Measurements from ENCODE around the gene TESMIN. TPM values are rescaled to one million over a fixed set of nuclear protein-coding genes. Genes with fewer than 3 reads are reported as not detected.

The TESMIN gene
- total RNA-seq, 1 donor from 2014 or later: 0.79 TPM

DNA sequence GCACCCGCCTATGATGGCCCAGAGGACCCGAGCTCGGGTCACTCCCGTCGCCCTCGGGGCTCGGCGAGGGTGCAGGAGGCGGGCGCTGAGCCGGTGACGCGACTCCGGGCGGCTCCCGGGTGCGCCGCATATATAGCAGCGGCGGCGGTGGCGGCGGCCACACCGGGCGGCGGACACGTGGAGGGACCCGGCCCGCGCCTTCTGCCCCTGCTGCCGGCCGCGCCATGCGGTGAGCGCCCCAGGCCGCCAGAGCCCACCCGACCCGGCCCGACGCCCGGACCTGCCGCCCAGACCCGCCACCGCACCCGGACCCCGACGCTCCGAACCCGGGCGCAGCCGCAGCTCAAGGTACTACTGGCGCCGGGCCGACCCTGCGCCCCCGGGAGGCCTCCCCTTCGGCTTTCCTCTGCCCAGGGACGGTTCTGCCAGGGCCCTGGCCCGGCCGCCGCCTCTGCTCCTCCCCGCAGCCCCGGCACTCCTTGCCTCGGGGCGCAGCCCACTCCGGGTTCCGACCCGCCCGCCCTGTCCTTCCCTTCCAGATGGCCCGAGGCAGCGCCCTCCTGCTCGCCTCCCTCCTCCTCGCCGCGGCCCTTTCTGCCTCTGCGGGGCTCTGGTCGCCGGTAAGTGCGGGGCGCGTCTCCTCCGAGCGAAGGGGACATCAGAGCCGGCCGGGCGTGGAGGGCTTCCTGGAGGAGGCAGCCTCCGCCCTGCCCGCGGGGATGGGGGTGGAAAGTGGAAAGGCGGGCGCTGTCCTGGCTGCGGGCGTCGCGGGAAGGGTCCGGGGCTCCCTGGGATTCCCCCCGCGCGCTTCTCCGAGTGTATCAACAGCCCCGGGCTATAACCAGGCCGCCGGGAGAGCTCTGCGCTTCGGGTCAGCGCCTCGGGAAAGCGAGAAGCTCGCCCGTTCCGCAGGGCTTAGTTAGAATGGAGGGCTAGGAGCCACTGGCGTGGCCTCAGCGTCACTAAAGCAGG, 66.6 kb downstream of the TESMIN start, which contains the start of gene GAL:
TSS of gene GAL (plus strand) at position 160 of the 972 bp plus-strand sequence. CDS start at position 540, 380 bp downstream.
- peak in 1 of 2 donors; percentile 27 for DNase-seq (ENCODE audit: low read depth in 2 of 2)

DNA sequence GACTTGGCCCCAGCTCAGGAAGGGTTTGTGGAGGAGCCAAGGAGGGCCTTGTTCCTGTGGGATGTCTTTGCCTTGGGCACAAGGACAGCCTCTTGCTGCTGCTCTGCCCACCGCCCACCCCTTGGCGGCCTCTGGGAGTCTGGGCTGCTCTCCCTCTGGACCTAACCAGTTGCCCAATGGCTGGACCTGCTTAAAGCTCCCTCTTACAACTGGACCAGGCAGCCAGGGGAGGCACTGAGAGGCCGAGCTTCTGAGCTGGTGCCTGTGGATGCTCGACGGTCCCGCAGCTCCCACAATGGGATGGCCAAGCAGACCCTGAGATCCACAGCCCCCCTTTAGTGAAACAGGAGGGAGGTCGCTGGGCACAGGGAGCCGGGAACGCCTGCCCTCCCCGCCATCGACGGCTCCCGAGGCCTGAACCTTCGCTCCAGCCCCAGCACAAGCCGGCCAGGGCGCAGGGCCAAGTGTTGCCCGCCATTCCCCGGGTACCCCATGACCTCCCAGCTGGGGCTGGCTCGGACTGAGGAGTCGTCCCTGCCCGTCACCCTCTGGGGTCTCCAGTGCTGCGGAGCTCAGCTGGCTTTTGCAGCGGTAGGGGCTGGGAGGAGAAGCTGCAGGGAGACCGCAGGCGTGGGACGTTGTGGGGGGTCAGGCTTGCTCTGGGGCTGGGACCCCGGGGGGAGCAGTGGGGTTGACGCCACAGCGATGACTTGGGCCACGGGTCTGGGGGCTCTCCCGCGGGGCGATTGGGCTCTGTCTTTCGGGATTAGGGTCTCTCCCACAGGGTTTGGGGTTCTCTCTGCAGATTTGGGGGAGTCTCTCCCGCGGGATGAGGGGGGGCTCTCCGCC, 67.6 kb downstream of the TESMIN start:
- DNase-seq (ENCODE audit: low read depth in 2 of 2): no peak

DNA sequence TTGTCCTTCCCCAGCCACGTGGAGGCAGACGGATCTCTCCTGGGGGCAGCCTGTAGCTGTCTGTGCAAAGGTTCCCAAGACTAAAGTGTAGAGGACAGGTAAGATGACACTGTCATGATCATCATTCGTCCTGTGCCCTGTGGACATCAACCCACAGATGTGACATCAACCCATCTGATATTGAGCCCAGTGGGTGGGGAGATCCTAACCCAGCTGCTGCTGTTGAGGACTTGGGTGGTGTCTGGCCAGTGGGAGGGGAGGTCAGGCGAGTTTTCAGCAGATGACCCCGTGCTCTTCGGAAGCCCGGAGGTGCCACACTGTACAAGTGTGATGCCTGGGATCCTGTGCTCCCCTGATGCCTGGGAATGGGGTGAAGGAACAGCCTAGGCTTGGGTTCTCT, 68.2 kb downstream of the TESMIN start:
- DNase-seq (ENCODE audit: low read depth in 2 of 2): no peak

DNA sequence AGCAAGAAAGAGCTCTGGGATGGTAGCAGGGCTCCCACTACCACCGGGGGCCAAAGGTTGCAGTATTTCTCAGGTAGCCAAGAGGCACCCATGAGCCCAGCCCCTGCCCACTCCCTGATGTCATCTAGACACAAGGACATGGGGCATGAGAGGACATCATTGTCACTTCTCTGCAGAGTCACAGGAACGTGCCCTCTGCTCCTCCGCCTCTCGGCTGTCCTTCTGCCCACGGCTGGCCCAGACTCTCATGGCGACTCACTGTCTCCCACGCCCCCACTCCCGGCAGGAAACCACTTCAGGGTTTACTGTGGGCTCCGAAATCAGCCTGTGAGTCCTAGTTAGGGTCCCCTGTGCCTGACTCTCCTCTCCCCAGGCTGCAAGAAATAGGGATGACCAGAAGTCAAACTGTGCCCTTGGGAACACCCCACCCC, 68.8 kb downstream of the TESMIN start:
- no peak for DNase-seq (ENCODE audit: low read depth in 2 of 2)

DNA sequence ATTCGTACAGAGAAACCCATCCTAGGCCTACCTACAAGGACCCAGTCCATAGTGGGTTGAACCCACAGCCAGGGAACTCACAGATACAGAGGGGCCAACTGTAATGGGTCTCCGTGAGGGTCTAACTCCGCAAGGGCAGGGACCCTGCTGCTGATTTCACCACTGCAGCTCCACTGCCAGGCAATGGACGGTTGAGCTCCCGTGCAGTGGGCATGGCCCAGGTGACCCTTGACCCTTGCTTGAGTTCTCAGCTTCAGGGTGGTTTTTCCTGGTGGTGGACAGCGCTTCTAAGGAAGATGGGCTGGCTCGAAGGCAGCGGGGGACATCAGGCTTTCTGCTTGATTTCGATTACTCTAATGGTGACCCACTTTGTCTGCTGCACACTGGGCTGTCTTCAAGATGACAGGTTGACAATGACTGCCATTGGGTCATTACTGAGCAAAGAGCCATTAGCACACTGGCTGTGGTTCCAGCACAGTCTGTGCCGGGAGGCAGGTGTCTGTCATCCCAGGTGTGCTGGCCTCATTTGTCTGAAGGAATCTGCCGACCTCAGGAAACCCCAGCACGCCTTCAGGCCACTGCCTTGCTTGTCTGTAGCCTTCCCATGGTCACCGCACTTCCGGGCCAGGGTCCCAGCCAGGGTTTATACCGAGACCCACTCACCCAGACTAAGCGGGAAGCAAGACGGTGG, 70.6 kb downstream of the TESMIN start:
- DNase-seq (ENCODE audit: low read depth in 2 of 2): no peak

DNA sequence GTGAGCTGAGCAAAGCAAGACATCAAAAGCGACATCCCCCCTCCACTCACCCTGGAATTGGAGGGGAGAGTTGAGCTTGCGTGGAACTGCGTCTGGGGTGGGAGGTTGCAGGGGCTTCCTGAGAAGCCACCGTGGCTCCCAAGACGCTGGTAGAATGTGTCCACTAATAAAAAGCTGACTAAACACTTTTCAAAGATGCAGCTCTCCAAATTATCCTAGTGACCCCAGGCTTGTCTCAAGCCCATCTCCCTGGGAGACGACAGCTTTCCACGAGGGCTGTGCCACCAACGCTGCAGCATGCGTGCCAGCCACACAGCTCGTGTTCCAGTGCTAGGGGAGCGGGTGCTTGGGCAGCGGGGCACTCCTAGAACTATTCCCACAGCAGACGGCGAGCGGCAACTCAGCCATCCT, 73.3 kb downstream of the TESMIN start:
- DNase-seq (ENCODE audit: low read depth in 2 of 2): no peak

DNA sequence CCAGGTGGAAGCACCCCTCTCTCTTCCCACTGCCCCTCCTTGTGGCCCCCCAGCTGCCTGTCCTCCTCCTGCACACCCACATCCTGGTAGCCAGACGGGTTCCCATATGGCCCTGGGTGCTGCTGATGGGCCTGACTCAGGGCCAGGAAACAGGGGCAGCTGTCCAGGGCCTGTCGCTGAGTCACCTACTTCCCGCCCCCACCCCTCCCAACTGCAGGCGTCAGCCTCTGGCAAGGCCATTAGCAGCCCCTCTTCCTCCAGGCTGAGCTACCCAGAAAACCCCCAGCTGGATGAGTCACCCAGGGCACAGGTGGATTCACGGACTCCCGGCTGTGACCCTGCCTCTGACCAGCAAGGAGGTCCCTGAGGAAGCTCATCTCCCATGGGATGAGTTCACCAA, 73.9 kb downstream of the TESMIN start:
- DNase-seq (ENCODE audit: low read depth in 2 of 2): peak; percentile 78 to 93

DNA sequence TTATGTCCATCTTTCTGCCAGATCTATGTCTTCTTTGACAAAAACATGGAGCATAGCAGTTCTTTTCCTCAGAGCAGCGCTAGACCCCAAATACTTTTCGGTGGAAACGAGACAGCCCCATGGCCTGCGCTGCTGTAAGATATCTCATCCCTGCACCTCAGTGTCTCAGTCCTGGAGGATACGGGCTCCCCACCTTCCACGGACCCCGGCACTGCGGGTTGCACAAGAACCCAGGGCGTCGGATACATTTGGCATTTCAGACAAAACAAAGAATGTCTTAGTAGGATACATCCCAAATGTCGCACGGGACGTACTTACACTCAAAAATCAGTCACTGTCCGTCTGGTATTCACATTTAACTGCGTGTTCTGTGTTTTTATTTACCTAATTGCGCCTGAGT, 76.9 kb downstream of the TESMIN start:
- no peak for DNase-seq (ENCODE audit: low read depth in 2 of 2)

DNA sequence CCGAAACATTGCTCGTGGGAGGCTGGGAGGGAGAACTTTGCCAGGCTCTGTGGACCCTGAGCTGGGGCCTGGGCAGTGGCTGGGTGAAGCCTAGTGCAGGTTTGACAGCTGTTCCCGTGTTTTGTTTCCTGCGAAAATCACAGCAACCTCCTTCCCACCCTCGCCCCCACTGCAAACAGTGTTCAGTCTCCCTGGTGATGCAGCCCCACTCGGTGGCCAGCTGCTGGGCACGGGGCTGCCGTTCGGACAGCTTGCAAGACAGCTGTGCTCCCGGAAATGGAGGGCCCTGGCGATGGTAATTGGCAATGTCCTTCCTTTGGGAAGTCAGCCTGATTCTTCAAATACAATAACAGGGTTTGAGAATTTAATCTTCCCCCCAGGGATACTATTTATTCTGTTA, 77.3 kb downstream of the TESMIN start:
- DNase-seq (ENCODE audit: low read depth in 2 of 2): no peak

DNA sequence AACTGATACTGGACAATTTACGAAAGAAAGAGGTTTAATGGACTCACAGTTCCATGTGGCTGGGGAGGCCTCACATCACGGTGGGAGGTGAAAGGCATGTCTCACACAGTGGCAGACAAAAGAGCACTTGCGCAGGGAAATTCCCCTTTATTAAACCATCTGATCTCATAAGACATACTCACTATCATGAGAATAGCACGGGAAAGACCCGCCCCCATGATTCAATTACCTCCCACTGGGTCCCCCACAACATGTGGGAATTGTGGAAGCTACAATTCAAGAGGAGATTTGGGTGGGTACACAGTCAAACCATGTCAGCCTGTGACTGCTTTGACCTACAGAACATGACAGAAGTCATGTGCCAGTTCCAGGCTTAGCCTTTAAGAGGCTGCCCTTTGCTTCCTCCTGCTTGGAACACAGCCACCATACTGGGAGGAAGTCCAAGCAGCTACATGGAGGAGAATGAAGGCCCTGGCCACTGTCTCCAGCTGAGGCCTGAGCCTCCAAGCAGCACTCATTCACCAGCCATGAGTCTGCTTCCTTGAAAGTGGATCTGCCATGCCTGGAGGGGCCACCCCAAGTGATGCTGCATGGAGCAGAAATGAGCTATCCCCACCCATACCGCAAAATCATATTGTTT, 77.9 kb downstream of the TESMIN start:
- DNase-seq (ENCODE audit: low read depth in 2 of 2): no peak

DNA sequence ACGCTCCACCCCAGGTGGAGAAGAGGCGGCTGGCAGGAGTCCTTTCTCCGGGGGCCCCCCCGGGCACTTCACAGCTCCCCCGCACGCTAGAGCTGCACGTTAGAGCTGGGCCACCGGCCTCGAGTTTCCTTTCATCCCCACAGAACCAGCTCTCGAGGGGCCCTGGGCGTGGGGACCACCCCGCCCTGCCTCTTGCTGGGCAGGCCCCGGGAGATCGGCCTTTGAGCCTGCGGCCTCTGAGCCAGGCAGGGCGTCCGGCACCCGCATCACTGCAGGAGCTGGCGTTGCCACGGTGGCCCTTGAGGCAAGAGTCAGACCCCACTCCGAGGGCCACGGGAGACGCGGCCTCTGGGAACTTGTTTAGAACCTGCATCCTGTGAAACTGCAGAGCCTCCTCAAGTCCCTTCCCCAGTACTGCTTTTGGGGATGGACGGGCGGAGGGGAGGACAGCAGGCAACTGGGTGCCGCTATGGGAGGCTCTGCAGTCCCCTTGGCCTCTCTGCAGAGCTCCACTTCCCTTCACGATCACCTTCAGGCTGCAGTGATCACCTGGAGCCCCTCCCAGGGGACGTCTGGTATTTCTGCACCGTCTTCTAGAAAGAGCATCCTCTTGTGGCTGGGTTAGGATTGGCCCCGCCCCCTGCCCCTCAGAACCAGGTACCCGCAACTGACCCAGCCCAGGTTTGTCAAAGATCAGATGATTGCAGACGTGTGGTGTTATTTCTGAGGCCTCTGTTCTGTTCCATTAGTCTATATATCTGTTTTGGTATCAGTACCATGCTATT, 80.9 kb downstream of the TESMIN start:
- no peak for DNase-seq (ENCODE audit: low read depth in 2 of 2)

DNA sequence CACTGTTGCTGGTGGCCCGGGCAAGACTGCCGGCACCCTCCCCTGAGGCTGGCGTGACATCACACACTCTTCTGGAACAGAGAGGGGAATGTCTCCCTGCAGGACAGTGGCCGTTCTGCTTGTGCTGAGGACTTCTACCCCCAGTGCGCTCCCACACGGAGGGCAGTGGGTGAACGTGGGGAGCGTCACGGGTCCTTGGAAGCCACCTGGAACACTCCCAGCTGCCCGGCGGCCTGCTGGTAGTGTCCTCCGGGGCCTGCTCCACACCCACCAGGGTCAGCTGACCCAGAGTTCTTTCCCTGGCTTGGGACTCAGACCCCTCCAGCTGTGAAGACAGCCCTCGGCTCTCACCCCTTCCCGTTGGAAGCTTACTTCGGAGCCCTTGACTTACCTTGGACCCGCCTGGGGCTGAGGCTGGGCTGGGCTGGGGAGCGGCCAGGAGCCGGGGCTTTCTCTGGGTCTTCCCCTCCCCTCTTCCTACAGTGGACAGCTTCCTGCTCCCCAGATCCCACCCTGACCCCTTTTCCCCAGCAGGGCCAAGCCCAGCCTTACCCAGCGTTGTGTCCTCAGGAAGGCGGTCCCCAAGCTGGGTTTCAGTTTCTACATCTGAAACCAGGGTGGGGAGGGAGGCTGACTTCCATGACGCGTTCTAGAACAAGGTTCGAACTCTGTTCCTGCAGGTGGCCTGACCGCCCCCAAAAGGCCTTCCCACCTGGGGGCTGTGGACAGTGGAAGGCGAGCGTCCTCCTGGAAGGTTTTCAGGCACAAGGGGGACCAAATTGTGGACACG, 81.8 kb downstream of the TESMIN start:
- no peak for DNase-seq (ENCODE audit: low read depth in 2 of 2)

DNA sequence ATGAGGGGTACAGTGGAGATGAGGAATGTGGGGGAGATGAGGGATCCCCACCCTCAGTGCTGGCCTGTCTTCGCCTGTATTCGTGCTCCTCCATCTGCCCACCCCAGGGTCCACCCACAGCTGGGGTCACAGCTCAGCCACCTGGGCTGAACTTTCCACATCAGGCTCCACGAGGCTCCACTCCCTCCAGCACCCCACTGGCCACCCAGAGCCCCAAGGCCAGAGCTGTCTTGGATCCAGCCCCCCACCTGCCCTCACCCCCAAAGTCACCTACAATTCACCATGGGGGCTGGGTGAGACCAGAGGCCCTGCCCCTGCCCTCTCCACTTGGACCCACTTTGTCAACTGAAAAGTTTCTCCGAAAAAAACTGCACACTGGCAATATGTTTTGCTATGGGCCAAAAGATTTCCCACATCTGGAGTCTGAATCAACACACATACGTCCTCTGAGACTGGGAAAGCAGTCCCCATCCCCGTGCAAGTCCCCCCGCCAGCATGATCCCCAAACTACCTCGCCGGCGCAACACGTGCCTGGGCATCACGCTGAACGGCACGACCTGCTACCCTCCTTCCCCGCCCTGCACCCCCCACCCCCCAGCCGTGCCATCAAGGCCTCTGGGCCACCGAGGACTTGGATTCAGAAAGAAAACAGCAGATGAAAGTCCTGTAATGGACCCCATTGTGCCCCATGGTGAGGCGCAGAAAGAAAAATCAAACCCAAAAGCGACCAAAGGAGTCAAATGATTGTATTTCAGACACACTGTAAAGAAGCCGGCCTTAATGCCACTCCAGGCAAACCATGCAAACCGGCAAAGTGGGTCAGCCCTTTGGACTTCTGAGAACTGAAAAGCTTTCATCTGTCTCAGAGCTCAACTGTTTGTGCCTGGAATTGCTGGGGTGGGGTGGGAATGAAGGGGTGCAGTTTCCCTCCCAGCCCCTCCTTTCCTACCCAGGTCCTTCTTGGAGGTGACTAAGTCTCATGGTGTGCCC, 83.5 kb downstream of the TESMIN start:
- no peak for DNase-seq (ENCODE audit: low read depth in 2 of 2)

DNA sequence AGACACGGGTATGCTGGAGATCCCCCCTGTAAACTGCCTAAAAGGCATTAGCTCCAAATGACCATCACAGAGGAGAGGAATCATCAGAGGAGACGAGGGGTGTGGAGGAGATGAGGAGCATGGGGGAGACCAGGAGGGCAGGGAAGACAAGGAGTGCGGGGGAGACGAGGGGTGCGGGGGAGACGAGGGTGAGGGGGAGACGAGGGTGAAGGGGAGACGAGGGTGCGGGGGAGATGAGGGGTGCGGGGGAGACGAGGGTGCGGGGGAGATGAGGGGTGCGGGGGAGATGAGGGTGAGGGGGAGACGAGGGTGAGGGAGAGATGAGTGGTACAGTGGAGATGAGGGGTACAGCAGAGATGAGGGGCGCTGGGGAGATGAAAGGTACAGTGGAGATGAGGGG, 84.5 kb downstream of the TESMIN start:
- no peak for DNase-seq (ENCODE audit: low read depth in 2 of 2)

DNA sequence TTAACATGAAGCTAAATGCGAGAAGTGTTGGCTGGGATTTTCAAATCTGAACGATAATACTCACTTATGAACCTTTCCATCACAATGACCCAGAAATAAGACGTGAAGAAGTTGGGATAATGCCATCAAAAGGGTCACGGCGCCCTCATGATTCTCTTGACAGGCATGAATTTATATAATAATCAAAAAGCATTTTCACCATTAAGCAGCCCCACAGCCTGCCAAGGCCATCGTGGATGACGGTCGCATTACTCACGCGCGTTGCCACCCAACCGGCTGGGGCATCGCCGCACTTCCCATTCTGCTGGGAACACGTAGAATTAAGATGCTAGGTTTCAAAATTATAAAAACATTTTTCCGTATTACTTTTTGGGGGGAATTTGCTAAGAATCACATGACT, 85.9 kb downstream of the TESMIN start:
- no peak for DNase-seq (ENCODE audit: low read depth in 2 of 2)

DNA sequence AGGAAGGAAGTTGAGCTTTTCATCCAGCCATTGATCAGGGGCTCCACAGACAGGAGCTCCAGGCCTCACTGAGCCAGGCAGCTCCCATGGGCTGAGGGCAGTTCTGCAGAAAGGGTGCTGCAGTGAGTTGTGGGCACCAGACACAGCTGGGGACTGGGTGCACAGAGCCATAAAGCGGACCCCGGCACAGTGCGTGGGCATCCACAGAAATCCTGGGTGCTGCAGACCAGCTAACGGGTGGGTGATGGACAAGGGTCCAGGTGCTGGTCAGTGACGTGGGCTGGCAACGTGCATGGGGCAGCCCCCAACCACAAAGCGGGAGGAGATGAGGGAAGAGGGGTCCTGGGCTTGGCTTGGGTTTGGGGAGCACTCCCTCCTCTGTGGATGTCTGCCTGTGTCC, 86.4 kb downstream of the TESMIN start:
- no peak for DNase-seq (ENCODE audit: low read depth in 2 of 2)

DNA sequence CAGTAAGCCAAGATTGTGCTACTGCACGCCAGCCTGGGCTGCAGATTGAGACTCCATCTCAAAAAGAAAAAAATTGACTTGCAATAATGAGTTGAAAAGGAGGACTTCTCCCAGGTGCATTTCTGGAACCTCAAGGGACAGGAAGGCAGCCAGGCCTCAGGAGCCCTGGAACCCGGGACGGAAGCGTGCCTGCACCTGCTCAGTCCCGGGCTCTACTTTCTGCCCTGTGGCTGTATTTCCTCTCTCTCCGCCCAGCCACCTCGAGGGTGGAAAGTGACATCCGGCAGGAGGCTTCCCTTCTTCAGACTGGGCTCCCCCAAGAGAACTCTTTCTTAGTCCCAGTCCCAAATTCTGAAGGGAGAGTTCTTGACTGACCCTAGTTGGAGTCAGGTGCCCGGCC, 87.2 kb downstream of the TESMIN start:
- no peak for DNase-seq (ENCODE audit: low read depth in 2 of 2)

DNA sequence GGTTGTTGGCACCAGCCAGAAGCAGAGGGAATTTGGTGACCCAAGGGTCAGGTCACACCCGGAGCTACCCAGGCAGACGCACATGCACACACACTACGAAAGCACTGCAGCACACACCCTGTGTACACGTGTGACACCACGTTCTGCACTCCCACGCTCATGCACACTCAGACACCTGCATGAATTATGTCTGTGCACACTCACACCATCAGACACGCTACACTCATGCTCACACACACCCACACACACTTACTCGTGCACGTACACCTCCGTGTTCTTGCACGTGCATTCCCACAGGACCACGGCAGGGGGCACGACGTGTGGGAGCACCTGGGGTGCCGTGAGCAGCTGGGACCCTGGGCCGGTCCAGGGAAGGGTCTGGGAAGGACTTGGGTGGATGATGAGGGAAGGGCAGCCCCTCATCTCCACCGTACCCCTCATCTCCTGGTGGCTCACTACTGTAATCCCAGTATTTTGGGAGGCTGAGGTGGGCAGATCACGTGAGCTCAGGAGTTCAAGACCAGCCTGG, 87.8 kb downstream of the TESMIN start:
- DNase-seq (ENCODE audit: low read depth in 2 of 2): no peak

Data from lung microvascular endothelial cell (primary cell).